ENCODE data around the gene ACSM4.

DNA sequence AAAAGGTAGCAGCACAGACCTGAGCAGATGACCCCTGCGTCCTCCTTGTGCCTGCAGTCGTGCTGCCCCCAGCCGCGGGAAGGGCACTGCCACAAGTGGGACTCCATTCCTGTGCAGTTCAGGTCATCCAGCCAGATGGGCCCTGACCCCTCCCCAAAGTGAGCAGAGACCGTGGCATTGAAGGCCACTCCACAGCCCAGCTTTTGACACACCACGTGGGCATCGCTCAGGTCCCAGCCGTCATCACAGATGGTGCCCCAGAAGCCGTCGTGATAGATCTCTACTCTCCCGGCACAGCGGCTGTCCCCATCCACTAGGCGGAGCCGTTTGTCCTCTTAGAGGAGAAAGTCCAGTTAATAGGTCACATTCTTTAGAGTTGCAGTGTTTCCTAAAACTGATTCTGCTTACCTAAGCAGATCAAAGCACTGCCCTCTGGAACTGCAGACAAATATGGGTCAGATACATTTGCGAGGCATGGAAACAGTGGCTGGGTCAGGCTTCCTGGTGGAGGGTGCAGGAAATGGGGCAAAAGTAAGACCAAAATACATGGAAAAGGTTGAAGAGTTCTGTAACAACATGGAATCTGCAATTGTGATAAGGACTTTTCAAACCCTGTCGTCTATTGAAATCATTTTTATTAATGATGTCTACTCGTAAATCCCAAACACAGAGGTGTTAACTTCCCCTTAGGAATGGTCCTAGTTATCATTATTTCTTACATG is 70.7 kb downstream of the ACSM4 start:
- TF ChIP-seq CTCF (IDR thresholded peaks at IDR 0.05) (peak in 1 of 5 experiments; percentile 31), POLR2A (IDR thresholded peaks at IDR 0.05) (no peak)
